Heart left ventricle (tissue), 13 donors: Measurements from ENCODE around the gene ZNF845.

Experiments
- POLR2A ChIP-seq, 2 donors: fragments of 450-650 bp; IDR thresholded peaks; one replicate each; pipeline ENCODE4 v1.6.1; 2017; ENCODE audit warnings: antibody characterized with exemption in 2 of 2, mild to moderate bottlenecking in 2 of 2, moderate library complexity in 2 of 2
- TF ChIP-seq, protein P1 (sequence below), 12 donors: fragments of 200-600 bp; sonication (generic) in 4 of 12; IDR thresholded peaks; one replicate each; pipeline versions ENCODE4 v1.5.0 to v1.8.0; 2018 to 2022; ENCODE audit warnings: antibody characterized with exemption in 12 of 12, mild to moderate bottlenecking in 5 of 12
- donor health status: ischemic (EF 13 %, LVEDD 7.1; RV severe dilation, severe dysfunction).
- donor health status: DM: no; HTN: yes; CAD: no.
- donor health status: DM: no; HTN: no; CAD: no.
- donor health status: ischemic (EF 25% LVEDD 6.9; RV normal size, moderate dysfunction).
- donor health status: ischemic (EF 25% LVEDD 5.7; RV mildly dilated, moderate dysfunction).
- donor health status: ischemic (EF 35%, LVEDD 5.7; RV mildly dilated, moderate dysfunction).
- donor health status: nonischemic (EF 11% LVEDD 7.7; RV severe dilation, severe dysfunction).
- donor health status: DM: yes; HTN: yes; CAD: no.
- donor health status: PGD.
- donor health status: ischemic (EF 29% LVEDD 5.4; RV normal size, mild dysfunction).
- donor health status: nonischemic (EF 23%, LVEDD 6.1; RV moderate dilation, normal function).

DNA sequence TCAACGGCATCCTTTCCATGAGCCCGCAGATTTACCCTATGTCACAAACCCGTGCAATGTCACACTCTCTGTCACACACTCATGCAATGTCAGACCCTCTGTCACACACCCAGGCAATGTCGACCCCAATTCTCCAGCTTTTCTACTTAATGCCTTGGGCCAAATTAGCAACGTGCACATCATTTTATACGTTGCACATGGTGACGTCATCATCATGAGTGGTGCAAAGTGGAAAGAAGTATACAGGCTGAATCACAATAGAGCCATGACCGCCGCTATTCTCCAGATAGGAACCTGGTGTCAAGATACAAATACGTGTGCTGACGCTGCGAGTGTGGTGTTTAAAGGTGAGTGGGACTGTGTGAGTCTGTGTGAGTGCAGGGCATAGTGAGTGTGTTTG, 21.7 kb upstream of the ZNF845 start:
- TF ChIP-seq, protein P1, sequence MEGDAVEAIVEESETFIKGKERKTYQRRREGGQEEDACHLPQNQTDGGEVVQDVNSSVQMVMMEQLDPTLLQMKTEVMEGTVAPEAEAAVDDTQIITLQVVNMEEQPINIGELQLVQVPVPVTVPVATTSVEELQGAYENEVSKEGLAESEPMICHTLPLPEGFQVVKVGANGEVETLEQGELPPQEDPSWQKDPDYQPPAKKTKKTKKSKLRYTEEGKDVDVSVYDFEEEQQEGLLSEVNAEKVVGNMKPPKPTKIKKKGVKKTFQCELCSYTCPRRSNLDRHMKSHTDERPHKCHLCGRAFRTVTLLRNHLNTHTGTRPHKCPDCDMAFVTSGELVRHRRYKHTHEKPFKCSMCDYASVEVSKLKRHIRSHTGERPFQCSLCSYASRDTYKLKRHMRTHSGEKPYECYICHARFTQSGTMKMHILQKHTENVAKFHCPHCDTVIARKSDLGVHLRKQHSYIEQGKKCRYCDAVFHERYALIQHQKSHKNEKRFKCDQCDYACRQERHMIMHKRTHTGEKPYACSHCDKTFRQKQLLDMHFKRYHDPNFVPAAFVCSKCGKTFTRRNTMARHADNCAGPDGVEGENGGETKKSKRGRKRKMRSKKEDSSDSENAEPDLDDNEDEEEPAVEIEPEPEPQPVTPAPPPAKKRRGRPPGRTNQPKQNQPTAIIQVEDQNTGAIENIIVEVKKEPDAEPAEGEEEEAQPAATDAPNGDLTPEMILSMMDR (IDR thresholded peaks at IDR 0.05): no peak
- no peak for TF ChIP-seq POLR2A (IDR thresholded peaks at IDR 0.05)
